MM.1S (cell line): ENCODE results near the gene LIG3.

Experiments used
- CTCF ChIP-seq: fragments of 300-600 bp; sonication (generic); IDR thresholded peaks from 2 replicates; pipeline ENCODE4 v1.5.1; 2016; ENCODE audit warnings: antibody characterized with exemption, low read length, mixed read lengths
- EZH2 ChIP-seq: fragments of 300-600 bp; sonication (generic); optimal IDR thresholded peaks from 2 replicates; pipeline ENCODE3; 2017; ENCODE audit warnings: low read depth, mild to moderate bottlenecking, antibody characterized with exemption, low read length, mixed read lengths
- EZH2phosphoT487 ChIP-seq: fragments of 300-600 bp; sonication (generic); IDR thresholded peaks from 2 replicates; pipeline ENCODE4 v1.6.1; 2018; ENCODE audit warnings: antibody characterized with exemption, low read length

GRCh38 chr17:34991606-34992005, 11.3 kb downstream of the LIG3 start:
- no peak for TF ChIP-seq CTCF
- TF ChIP-seq EZH2phosphoT487: no peak
- no peak for TF ChIP-seq EZH2
